NT2/D1 (cell line): ENCODE results near the gene ANAPC10.
A peak's percentile ranks its signal among the peaks of the same experiment; 100 is the strongest.

Source experiments
- DNase-seq: peaks from one replicate; pipeline ENCODE4 v3.0.0-alpha.2; 2011; ENCODE audit warnings: low read depth, low spot score
- H3K27me3 ChIP-seq: 2 replicates; pipeline ENCODE4 v1.6.0; 2011; ENCODE audit warnings: mild to moderate bottlenecking; ENCODE audit not compliant: insufficient read length, insufficient read depth
- H3K36me3 ChIP-seq: 2 replicates; pipeline ENCODE4 v1.6.1; 2011; ENCODE audit warnings: mild to moderate bottlenecking, low read length, mixed read lengths; ENCODE audit not compliant: insufficient read depth, insufficient read length
- H3K4me1 ChIP-seq: 2 replicates; pipeline ENCODE4 v1.5.1; 2011; ENCODE audit not compliant: insufficient read depth, insufficient read length
- H3K4me3 ChIP-seq: 2 replicates; pipeline ENCODE4 v1.5.1; 2011; ENCODE audit warnings: low read depth; ENCODE audit not compliant: insufficient read length
- H3K9ac ChIP-seq: 2 replicates; pipeline ENCODE4 v1.6.0; 2011; ENCODE audit warnings: low read depth; ENCODE audit not compliant: insufficient read length
- H3K9me3 ChIP-seq: 2 replicates; pipeline ENCODE4 v1.5.1; 2011; ENCODE audit warnings: mild to moderate bottlenecking, low read length; ENCODE audit not compliant: insufficient read depth
- SUZ12 ChIP-seq: IDR thresholded peaks from 2 replicates; pipeline ENCODE4 v1.6.1; 2011; ENCODE audit not compliant: insufficient read length, insufficient read depth; ENCODE audit errors: extremely low read depth
- YY1 ChIP-seq: IDR thresholded peaks from 2 replicates; pipeline ENCODE4 v1.6.1; 2011; ENCODE audit not compliant: insufficient read length, insufficient read depth
- ZNF274 ChIP-seq: IDR thresholded peaks from 2 replicates; pipeline ENCODE4 v1.6.1; 2011; ENCODE audit warnings: mild to moderate bottlenecking, low read depth, low read length

ANAPC10 gene

GRCh38 chr4:145108128-145108527 is 10.1 kb upstream of the ANAPC10 start:
- DNase-seq = no peak
- H3K27me3 ChIP-seq = no peaks in the 10 kb centered on the region

GRCh38 chr4:145107126-145107525 is 9.1 kb upstream of the ANAPC10 start:
- no peak overlapping the region for H3K4me3 ChIP-seq
- no peak for TF ChIP-seq ZNF274
- no peak for TF ChIP-seq YY1
- TF ChIP-seq SUZ12 = no peak
- no peaks in the 10 kb centered on the region for H3K9me3 ChIP-seq
- H3K36me3 ChIP-seq = peaks cover 84% of the 10 kb centered on the region
- no peaks in the 10 kb centered on the region for H3K27me3 ChIP-seq
- H3K9ac ChIP-seq = no peak overlapping the region
- H3K4me1 ChIP-seq = no peaks in the 10 kb centered on the region
- no peak for DNase-seq

More at GRCh38 chr4:145108128-145108527, 10.1 kb upstream of the ANAPC10 start:
- Histone ChIP-seq H3K4me1 (no peaks in the 10 kb centered on the region), H3K9me3 (no peaks in the 10 kb centered on the region), H3K9ac (no peak overlapping the region), H3K36me3 (peaks cover 90% of the 10 kb centered on the region), H3K4me3 (no peak overlapping the region)
- TF ChIP-seq ZNF274 (no peak), YY1 (no peak), SUZ12 (no peak)

GRCh38 chr4:145103496-145103895 is 5.5 kb upstream of the ANAPC10 start:
- no peak for DNase-seq
- Histone ChIP-seq H3K4me1 (no peaks in the 10 kb centered on the region), H3K9me3 (no peaks in the 10 kb centered on the region), H3K9ac (no peak overlapping the region), H3K27me3 (no peaks in the 10 kb centered on the region), H3K36me3 (peaks cover 72% of the 10 kb centered on the region), H3K4me3 (no peak overlapping the region)
- TF ChIP-seq ZNF274 = no peak
- TF ChIP-seq SUZ12 = no peak
- no peak for TF ChIP-seq YY1

GRCh38 chr4:145102619-145103018 is 4.6 kb upstream of the ANAPC10 start:
- no peaks in the 10 kb centered on the region for H3K9me3 ChIP-seq
- H3K4me1 ChIP-seq = no peaks in the 10 kb centered on the region
- H3K27me3 ChIP-seq = no peaks in the 10 kb centered on the region
- TF ChIP-seq SUZ12 (no peak), YY1 (no peak), ZNF274 (no peak)
- no peak for DNase-seq
- no peak overlapping the region for H3K9ac ChIP-seq
- no peak overlapping the region for H3K4me3 ChIP-seq
- peaks cover 63% of the 10 kb centered on the region for H3K36me3 ChIP-seq

- no peak for DNase-seq
- H3K27me3 ChIP-seq = no peaks in the 10 kb centered on the region
- H3K4me1 ChIP-seq = no peaks in the 10 kb centered on the region
- H3K9me3 ChIP-seq = no peaks in the 10 kb centered on the region
- no peak overlapping the region for H3K4me3 ChIP-seq
- no peak overlapping the region for H3K9ac ChIP-seq
- TF ChIP-seq ZNF274 (no peak), SUZ12 (no peak), YY1 (no peak)
- H3K36me3 ChIP-seq = peaks cover 50% of the 10 kb centered on the region
Observed at GRCh38 chr4:145101091-145101490, 3.1 kb upstream of the ANAPC10 start.

- Histone ChIP-seq H3K9me3 (no peaks in the 10 kb centered on the region), H3K4me3 (peak overlapping the region; percentile 90), H3K9ac (peak overlapping the region; percentile 95), H3K36me3 (peaks cover 50% of the 10 kb centered on the region), H3K4me1 (no peaks in the 10 kb centered on the region), H3K27me3 (no peaks in the 10 kb centered on the region)
- DNase-seq = no peak
- TF ChIP-seq ZNF274 = no peak
- TF ChIP-seq SUZ12 = no peak
- TF ChIP-seq YY1 = no peak
Observed at GRCh38 chr4:145099653-145100052, 1.7 kb upstream of the ANAPC10 start.

- peaks cover 47% of the 10 kb centered on the region for H3K36me3 ChIP-seq
- no peak for DNase-seq
- no peaks in the 10 kb centered on the region for H3K9me3 ChIP-seq
- peak overlapping the region; percentile 95 for H3K9ac ChIP-seq
- TF ChIP-seq SUZ12 (no peak), ZNF274 (no peak), YY1 (no peak)
- H3K4me3 ChIP-seq = peak overlapping the region; percentile 90
- no peaks in the 10 kb centered on the region for H3K4me1 ChIP-seq
- H3K27me3 ChIP-seq = no peaks in the 10 kb centered on the region
Observed at GRCh38 chr4:145098675-145099037, 660 bp upstream of the ANAPC10 start.
